Endometrial microvascular endothelial cells (primary cell): Measurements from ENCODE around the gene KPNA6. TPM values are rescaled to one million over a fixed set of nuclear protein-coding genes. Genes with fewer than 3 reads are reported as not detected.

Source experiments
- in situ Hi-C: cut with HindIII; loops from 2 replicates; pipeline ENCODE4 v1.10.0; 2017; ENCODE audit warnings: low sequenced_read_pairs, low pct_unique_long_range_greater_than_20kb; ENCODE audit errors: inconsistent ontology term
- total RNA-seq: library from RNA; depleted of rRNA; stranded (reverse); fragments of >200 nt; gene quantifications from one replicate; pipeline ENCODE4 v1.2.3, GENCODE V29; 2015; ENCODE audit errors: inconsistent ontology term

KPNA6 gene
- total RNA-seq, 1 donor from 2014 or later = 52.8 TPM

DNA sequence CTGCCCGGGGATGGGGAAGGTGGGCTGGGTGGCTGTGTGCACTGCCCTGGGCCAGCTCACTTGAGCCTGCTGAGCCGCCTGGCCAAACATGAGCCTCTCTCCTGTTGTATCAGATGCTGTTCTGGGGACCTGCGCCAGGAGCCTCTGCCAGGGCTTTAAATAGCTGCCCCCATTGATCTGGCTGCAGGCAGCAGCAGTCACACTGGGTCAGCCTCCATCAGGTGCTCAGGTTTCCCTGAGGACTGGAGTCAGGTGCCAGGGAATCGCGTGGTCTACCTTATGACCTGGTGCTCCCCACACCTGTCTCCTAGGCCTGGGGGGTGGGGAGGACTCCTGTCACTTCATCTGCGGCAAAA is 91.8 kb downstream of the KPNA6 start:
- in situ Hi-C loops = no loop called here

DNA sequence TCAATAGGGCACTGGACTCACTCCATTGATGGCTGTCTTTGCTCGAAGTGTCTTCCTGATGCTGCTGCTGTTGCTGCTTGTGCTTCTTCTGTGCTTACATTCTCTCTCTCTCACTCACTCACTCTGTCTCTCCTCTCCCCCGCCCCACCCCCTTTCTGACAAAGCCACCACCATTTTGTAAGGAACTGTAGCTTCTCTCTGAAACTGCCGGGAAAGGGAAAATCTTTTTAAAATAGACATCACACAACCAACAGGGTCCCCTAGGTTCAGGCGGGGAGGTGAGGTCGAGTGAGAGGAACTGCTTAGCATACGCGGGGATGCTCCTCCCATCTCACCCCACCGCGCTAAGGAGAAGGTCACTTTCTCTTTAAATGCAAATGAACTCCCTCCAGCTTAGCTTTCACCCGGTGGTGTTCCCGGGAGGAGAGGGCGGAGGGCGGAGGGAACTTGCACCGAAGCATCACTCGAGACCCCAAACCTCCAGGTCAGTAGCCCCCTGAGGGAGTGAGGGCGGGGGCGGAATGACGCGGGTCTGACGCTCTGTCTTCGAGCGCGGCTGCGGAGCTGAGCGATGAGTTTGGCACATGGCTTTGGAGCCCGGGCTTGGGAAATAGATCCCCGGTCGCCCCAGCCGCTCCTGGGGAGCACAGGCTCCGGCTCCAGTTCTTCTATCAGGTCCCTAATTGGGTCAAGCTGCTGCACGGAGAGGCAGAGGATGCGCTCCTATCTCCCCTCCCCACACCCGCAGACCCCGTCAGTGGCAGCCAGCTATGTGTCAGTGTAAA is 92.6 kb downstream of the KPNA6 start, which contains the start of gene CCDC28B:
Gene CCDC28B (plus strand): TSS at position 370 of the 785 bp plus-strand sequence. CDS start 1,341 bp downstream, outside the sequence.
- in situ Hi-C loops = no loop called here

DNA sequence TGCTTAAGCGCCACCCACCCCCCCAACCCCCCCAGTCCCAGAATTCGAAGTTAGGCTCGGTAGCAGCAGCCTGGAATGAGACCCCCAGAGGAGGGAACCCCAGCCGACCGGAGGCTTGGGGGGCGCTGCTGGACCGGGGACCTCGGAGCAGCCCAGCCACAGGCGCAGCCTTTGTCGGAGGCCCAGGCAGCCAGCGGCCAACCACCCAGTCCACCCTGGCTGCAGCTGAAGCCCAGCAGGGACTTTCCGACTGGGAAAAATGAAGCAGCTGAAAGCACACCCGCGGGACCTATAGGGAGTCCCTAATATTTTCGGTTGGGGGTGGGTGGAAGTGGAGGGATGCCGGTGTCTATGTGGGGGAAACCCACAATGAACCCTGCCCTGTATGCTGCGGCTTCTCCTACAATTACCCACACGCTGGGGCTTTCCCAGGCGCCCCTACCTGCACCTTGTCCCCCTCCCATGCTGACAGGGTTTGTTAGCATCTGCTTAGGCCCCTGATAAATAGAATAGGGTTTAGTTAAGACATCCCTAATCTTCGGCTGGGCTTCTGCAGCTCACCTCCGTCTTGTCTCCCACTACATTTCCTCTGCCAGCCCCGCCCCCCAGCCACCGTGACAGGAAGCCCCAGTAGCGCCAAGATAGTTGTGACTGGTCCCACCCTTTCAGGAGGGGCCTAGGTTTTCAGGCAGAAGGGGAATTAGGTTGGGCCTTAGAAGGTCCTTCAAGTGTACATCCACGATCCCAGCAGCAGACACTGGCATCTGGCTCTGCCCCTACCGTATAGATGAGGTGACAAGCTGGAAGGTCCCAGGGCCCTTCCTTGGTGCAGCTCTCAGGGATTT is 93.4 kb downstream of the KPNA6 start:
- in situ Hi-C loops = no loop called here

DNA sequence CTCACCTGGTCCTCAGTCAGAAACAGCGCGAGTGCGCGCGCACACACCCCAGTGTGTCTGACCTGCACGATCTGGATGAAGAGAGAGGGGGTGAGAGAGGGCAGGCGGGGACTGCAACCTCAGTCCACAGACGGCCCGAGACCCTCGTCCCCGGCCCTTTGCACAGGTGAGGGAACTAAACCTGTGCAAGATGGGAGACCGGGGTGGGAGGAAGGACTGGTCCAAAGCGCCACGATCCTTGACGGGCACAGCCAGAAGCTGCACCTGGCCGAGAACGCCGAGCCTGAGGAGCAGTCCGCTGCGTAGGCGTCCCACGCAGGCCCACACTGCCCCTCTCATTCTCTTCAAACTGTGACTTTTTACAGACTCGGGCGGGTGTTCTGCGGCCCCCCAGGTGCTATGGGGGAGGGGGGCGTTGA is 97.1 kb downstream of the KPNA6 start:
- in situ Hi-C loops = no loop called here

DNA sequence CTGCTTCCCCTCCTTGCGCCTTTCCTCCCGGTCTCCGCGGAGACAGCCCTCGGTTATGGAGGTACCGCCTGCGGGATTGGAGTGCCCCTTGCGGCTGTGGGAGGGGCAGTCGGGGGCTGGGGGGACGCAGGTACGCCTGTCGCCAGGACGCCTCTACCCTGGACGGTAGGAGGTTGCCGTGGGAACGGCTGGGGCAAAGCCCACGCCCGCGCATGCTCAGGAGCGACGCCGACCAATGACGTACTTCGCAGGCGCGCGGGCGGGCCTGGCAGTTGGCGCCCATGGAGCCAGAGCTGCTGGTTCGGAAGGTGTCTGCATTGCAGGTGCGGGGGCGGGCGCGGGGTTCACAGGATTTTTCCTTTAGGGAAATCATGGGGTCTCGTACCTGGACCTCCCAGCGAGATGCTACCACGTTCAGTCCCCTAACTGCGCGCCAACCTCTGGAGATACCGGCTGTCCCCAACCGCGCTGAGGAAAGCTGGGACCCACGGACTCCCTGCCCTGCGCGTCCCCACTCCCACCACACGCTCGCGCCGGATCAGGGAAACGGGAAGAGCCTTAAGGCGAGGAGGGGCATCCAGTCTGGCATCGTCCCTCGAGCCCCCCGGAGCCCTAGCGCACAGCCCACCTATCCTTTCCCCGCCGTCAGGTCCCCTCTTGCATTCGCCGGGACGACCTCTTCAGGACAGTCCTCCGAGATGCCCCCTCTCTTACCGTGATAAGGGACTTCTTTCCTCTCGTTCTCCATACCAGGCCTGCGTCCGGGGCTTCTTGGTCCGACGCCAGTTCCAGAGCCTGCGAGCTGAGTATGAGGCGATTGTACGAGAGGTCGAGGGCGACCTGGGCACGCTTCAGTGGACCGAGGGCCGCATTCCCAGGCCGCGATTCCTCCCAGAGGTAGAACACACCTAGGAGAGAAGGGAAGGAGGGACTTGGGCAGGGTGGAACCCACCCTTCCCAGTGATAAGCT is 97.8 kb downstream of the KPNA6 start, which contains the start of gene IQCC:
Gene IQCC (plus strand): TSS at position 271 of the 970 bp plus-strand sequence. CDS start 11 bp downstream, at position 282.
- in situ Hi-C loops = no loop called here

DNA sequence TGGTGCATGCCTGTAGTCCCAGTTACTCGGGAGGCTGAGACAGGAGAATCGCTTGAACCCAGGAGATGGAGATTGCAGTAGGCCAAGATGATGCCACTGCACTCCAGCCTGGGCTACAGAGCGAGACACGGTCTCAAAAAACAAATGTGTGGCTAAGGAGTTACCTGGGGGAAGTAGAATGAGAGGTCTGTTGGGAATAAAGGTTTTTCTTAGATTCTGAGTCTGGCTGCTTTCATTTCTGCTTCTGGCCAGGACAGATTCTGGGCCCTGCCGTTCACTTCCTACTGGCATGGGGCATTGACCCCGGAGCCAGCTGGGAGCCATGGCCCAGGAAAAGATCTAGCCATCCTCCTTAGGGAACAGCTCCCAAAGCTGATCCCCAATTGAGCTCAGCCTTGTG is 100.6 kb downstream of the KPNA6 start:
- in situ Hi-C loops = no loop called here

DNA sequence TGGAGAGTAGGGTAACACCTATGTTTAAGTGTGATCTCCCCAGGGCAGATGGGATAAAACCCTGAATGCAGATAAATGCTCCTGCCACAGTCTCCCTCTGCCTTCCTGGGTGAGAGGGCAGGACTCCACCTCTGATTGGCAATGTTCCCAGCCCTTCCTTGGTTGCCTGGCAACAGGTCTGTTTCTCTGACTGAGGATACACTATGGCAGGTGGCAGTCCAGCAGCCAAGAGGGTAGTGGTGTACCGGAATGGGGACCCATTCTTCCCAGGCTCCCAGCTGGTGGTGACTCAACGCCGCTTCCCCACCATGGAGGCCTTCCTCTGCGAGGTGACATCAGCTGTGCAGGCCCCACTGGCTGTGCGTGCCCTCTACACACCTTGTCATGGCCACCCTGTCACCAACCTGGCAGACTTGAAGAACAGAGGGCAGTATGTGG is 101.1 kb downstream of the KPNA6 start, which contains the start of gene DCDC2B:
Gene DCDC2B (plus strand): TSS at position 199 of the 438 bp plus-strand sequence. CDS start 5 bp downstream, at position 204.
- in situ Hi-C loops = no loop called here

DNA sequence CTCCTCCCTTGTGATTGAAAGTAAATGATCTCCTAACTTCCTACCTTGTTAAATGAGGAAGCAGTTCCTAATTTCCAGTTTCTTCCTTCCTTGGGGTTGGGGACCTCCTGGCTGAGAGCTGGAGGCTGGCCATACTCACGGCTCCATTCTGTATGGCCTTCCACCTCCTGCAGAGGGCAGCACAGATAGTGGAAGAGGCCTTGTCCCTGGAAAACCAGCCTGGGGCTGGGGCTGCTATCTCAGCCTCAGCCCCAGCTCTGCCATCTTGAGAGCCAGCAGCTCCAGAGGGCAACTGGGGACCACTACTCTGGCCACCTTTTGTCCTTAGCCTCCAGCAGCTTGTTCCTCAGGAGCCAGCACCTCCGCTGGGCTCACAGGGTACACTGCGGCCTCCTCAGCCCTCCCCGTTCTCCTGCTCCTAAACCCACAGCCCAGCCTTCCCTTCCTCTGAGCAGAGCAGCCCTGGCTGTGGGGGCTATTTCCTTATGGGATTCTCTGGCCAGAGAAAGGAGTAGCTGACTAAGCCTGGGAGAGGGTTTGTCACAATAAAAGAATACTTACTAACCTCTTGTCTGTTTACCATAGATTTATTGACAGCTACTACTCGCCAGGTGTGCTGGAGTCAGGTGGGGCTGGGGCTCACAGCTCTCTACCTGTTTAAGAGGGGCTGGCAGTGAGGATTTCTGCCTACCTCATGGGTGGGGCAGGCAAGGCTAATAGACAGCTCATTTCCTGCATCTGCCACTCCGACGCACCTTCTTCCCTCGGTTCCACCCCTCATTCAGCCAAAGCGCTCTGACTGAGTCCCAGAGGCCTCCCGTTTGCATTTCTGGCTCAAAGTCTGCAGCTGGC is 108.0 kb downstream of the KPNA6 start:
- in situ Hi-C loops = no loop called here

DNA sequence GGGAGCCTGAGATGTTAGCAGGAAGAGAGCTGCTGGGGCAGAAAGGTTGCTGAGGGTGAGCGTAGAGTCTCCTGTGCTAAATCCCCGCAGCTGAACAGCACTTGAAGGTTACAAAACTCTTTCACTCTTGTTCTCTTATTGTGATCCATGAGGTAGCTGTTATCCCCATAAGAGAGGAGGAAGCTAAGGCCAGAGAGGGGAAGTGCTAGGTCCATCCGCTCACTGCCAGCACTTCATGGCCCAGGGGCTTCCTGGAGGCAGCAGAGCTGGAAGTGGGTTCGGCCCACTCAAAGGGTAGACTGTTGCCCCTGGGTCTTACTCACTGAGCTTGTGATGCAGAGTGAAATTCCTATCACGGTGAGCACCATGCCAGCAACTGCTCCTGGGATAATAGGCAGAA is 108.7 kb downstream of the KPNA6 start:
- in situ Hi-C loops = no loop called here

DNA sequence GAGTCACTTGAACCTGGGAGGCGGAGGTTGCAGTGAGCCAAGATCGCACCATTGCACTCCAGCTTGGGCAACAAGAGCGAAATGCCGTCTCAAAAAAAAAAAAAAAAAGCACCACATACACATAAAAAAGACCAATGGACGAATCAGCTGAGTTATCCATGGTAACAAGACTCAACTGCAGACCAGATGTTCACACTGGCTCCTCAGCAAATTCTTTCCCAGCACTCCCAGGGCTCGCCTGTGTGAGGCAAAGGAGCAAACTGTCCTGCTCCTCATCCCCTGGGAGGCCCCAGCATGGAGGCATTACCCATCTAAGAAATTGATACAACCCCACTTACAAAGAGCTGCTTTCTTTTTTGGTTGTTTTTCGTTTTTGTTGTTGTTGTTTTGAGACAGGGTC is 111.2 kb downstream of the KPNA6 start:
- in situ Hi-C loops = no loop called here

DNA sequence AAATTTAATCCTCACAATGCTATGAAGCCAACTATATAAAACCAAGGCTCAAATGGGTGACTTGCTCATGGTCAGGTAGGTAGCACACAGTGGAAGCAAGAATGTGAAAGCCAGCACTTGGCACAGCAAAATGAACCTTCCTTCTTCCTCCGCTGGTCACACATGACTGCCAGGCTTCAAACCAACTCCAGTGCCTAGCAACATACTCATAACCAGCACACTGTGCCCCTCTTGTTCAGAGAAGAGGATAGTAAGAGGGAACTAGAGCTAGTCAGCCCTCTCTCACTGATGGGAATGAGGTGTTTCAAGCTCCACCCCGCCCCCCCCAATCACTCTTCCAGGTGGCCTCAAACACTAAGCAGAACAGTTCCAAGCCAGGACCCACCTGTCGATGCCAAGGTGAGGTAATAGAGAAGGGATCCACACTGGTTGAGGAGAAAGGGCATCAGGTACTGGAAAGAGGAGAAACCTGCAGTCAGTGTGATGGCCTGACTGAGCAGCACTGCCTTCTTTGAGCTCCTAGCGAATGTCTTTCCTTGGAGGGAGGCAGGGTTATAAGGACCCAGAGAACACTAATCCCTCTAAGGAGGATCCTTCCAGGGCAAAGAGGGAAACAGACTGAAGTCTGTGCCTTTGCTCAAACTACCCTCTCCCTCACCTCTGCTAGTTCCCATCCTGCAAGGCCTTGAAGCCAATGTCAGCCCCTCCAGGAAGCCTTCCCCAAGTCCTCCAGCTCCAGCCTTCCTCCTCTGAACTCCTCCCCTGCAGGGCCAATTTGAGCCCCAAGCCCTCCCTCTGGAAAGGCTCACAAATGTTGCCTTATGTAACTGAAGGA is 113.1 kb downstream of the KPNA6 start:
- in situ Hi-C loops = no loop called here

DNA sequence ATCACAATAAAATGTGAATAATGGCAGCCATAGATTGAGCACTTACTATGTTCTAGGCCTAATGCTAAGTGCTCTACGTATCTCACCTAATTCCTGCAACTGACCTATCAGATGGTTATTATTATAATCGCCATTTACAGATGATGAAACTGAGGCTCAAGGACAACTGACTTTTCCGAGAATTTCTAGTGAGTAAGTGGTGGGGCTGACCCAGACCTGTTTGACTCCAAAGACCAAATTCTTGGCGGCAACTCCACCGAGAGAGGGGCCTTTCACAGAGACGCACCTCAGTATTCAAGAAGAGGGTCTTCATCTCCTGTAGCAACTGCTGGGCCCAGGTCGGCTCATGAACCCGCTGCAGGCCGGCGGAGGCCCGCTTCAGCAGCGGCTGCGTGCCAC is 113.7 kb downstream of the KPNA6 start:
- in situ Hi-C loops = no loop called here

DNA sequence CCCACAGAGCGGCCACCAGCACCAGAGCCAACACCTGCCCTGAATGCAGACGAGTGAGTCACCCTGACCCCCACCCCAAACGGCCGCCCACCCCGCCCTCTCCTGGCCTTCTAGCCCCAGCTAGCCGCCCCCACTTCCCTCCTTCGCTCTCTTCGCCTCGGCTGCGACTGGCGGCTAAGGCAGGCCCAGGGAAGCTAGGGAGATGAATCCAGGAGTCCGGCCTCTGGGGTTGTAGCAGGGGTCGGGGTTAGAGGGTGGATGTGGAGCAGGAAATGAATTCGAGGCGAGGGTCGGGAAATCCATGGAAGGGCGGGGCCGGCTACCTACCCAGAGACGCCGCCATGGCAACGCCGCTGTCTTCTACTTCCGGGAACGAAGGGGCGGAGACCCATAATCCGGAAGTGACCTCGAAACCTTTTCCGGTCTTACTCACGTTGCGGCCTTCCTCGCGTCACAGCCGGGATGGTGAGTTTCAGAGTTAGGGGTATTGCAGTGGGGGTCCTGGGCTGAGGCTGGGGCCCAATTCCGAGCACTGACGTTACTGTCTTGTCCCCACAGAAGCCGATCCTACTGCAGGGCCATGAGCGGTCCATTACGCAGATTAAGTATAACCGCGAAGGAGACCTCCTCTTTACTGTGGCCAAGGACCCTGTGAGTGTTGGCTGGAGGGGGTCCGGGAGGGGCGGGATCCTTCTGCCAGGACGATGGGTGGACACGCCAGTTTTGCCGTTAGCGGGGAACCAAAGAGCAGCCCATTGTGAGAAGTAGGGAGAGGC is 114.3 kb downstream of the KPNA6 start, which contains the start of the genes EIF3I and TMEM234:
Gene EIF3I (plus strand): TSS at position 428 of the 776 bp plus-strand sequence. CDS start 35 bp downstream, at position 463.
Gene TMEM234 (minus strand): TSS at position 374 of the 776 bp plus-strand sequence. CDS start 31 bp downstream, at position 343.
- in situ Hi-C loops = no loop called here

DNA sequence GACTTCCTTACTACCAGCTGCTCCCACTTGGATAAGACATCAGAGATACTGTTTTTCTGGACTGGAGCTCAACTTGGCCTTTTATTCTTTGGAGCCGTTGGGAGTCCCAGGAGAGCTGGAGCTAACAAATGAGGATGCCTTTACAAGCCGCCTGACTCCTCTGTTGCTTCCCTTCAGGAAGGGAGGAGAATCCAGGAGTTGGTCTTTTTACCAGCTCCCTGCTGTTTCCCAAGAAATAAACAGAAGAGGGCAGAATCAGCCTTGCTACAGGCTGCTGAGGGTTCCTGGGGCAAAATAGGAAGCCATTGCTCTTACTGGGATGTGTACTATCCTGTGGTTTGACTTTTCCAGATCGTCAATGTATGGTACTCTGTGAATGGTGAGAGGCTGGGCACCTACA is 115.8 kb downstream of the KPNA6 start:
- in situ Hi-C loops = no loop called here

DNA sequence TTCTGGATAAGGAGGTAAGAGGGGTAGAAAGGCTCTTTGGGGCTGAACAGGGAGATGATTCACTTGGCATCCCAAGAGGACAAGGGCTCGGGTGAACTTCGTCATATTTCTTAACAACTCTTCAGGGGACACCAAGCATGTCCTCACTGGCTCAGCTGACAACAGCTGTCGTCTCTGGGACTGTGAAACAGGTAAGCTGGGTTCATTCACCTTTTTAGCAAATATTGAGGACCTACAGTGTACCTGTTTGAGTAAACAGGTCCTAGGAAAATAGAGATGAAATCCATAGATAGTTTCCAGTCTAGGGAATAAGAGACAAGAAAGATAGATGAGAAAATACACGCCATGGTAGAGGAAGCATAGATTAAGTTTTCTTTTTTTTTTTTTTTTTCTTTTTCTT is 116.4 kb downstream of the KPNA6 start:
- in situ Hi-C loops = no loop called here
